ENCODE data around the gene ASPSCR1. TPM values are rescaled to one million over a fixed set of nuclear protein-coding genes. Genes with fewer than 3 reads are reported as not detected.

ASPSCR1 gene
- total RNA-seq, 1 donor: 23.6 TPM

DNA sequence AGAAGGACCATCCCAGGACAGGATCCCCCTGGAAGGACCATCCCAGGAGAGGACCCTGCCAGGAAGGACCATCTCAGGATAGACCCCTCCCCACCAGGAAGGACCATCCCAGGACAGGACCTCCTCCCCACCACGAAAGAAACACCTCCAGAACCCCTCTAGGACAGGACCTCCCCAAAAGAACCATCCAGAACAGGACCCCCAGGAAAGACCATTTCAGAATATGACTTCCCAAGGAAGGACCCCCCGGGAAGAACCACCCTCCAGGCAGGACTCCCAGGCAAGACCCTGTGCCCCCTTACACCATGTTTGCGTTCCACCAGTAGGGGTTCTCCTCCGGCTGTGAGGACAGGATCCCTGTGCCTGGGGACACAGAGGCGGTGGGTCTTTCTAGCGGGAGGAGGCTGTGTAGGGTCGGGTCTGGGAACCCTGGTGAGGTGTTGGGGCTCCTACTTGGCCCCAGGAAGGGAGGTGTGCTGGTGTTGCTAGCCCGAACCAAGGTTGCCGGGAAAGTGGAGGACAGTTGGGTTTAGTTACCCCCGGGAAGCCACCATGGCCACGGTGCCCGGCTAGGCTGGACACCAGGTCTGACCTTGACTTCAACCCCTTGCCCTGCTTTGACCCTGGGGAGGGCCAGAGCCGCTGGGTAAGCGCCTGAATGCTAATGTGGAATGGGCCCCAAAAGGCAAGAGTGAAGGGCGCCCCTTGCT, 18.6 kb upstream of the ASPSCR1 start:
- no peak overlapping the region for H3K4me3 ChIP-seq (ENCODE audit: low read depth, low read length)
- TF ChIP-seq, protein P1, sequence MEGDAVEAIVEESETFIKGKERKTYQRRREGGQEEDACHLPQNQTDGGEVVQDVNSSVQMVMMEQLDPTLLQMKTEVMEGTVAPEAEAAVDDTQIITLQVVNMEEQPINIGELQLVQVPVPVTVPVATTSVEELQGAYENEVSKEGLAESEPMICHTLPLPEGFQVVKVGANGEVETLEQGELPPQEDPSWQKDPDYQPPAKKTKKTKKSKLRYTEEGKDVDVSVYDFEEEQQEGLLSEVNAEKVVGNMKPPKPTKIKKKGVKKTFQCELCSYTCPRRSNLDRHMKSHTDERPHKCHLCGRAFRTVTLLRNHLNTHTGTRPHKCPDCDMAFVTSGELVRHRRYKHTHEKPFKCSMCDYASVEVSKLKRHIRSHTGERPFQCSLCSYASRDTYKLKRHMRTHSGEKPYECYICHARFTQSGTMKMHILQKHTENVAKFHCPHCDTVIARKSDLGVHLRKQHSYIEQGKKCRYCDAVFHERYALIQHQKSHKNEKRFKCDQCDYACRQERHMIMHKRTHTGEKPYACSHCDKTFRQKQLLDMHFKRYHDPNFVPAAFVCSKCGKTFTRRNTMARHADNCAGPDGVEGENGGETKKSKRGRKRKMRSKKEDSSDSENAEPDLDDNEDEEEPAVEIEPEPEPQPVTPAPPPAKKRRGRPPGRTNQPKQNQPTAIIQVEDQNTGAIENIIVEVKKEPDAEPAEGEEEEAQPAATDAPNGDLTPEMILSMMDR (IDR thresholded peaks at IDR 0.05; ENCODE audit: insufficient read depth, low read length): no peak
- no peak for DNase-seq (ENCODE audit: low read depth)

DNA sequence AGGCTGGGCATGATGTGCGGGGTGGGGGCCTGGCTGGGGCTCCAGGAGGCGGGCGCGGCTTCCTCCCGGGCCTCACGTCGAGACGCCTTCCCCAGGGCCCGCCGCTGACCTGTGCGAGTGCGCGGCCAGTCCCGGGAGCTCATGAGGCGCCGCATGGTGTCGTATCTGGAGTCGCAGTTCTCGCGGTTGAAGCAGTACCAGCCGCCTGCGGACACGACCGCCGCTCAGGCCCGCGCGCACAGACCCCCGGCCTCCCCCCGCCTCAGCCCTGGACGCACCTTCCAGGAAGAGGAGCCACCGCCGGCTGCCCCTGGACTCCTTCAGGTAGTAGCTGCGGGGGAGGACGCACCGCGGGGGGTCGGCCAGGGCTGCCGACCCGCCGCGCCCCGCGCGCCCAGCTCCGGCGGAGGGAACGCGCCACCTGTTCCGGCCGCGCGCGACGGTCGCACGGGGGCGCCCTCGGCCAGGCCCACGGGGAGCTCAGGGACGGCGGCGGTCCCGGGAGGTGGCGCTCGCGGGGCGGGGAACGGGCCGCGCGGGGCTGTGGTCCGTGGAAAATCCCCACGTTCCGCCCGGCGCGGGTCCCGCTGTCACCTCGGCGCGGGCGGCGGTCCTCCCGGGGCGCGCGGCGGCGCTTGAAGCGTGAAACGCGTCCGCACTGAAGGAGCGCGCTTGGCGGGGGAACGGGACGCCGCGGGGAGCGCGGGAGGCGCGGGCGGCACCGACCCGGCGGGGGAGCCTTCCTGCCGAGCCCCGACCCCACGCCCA, 17.9 kb upstream of the ASPSCR1 start:
- TF ChIP-seq, protein P1 (IDR thresholded peaks at IDR 0.05; ENCODE audit: insufficient read depth, low read length): peak; percentile 60
- peak overlapping the region; percentile 28 for H3K4me3 ChIP-seq (ENCODE audit: low read depth, low read length)
- DNase-seq (ENCODE audit: low read depth): peak; percentile 29

DNA sequence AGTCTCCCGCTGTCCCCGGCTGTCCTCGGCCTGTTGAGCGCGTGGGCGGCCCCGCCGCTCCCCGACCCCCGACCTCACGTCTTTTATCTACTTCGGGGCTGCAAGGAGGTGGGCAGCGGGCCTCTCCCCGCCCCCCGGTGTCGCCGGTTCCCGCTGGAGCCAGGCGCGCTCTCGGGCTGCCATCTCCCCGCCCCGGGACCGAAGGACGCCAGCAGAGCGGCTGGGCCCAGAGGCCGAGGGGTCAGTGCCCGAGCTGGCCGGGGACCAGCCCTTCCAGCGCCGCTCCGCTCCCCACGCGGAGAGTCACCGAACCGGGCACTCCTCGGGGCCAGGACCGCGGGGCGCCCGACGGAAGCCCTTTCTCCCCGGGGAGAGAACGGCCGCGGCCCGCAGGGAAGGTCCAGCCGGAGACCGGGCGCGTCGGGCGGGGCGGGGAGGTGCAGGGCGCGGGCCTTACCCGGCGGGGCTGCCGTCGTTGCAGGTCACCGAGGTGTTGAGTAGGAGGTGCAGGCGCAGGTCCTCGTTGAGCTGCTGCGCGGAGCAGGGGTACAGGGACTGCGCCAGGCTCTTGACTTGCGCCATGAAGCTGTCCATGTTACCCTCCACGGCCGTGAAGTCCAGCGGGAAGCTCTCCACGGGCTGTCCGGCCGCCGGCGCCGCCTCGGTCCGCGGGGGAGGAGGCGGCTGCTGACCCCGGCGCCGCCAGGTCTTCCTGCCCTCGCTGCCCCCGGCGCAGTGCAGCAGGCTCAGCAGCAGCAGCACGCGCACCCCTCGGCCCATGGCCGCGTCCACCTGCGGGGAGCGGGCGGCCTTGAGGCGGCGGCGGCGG, 17.1 kb upstream of the ASPSCR1 start:
- no peak for DNase-seq (ENCODE audit: low read depth)
- no peak overlapping the region for H3K4me3 ChIP-seq (ENCODE audit: low read depth, low read length)
- TF ChIP-seq, protein P1 (IDR thresholded peaks at IDR 0.05; ENCODE audit: insufficient read depth, low read length): no peak

DNA sequence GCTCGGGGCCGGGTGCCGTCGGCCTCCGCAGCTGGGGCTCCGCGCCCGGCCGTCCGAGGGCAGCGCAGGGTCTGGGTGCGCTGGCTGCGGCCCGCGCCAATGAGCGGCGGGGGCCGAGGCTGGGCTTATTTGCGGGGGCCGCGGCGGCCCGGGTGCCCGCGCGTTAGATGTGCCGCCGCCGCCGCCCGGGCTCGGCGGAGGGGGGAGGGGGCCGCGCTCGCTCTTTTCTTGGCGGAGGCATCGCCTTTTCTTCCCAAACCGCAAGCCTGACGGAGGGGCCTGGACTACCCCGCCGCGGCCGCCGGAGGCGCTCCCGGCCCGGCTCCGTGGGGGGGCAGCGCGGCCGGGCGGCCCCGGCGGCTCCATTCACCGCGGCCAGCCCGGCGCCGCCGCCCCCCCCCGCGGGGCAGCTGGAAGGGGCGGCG, 16.3 kb upstream of the ASPSCR1 start, which contains the start of gene NOTUM:
Gene NOTUM, minus strand, starts transcription at position 101 of the 425 bp plus-strand sequence. CDS start 278 bp downstream, outside the sequence.
- H3K4me3 ChIP-seq (ENCODE audit: low read depth, low read length): no peak within 1 kb of the TSS
- TF ChIP-seq, protein P1 (IDR thresholded peaks at IDR 0.05; ENCODE audit: insufficient read depth, low read length): peak; percentile 50
- peak; percentile 24 for DNase-seq (ENCODE audit: low read depth)

- TF ChIP-seq, protein P1 (IDR thresholded peaks at IDR 0.05; ENCODE audit: insufficient read depth, low read length): no peak
- H3K4me3 ChIP-seq (ENCODE audit: low read depth, low read length): no peak overlapping the region
- no peak for DNase-seq (ENCODE audit: low read depth)
Observed at GRCh38 chr17:81961521-81962498, 15.6 kb upstream of the ASPSCR1 start.
